HG03439 (cell line): ENCODE data around the gene SMIM24.

Source experiments
- ATAC-seq: cut with Tn5 transposase; IDR thresholded peaks from one replicate; pipeline ENCODE4 v1.9.1; 2021; ENCODE audit warnings: mild to moderate bottlenecking, moderate library complexity; ENCODE audit not compliant: unreplicated experiment

Gene SMIM24

DNA sequence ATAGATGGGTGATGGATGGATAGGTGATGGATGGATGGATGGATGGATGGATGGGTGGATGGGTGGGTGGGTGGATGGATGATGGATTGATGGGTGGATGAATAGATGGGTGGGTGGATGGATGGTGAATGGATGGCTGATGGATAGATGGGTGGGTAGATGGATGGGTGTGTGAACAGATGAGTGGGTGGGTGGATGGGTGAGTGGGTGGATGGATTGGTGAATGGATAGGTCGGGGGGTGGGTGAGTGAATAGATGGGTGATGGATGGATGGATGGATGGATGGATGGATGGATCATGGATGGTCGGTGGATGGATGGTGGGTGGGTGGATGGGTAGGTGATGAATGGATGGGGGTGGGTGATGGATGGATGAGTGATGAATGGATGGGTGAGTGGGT, 3.5 kb downstream of the SMIM24 start:
- no peak for ATAC-seq

DNA sequence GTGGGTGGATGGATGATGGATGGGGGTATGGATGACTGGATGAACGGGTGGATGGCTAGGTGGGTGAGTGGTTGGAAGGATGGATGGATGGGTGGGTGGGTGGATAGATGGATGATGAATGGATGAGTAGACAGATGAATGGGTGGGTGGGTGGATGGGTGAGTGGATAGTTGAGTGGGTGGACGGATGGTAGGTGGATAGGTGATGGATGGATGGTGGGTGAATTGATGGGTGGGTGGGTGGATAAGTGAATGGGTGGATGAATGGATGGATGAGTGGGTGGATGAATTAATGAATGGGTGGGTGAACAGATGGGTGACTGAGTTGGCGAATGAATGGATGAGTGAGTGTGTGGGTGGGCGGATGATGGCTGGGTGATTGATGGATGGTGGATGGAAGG, 4.9 kb downstream of the SMIM24 start:
- ATAC-seq, result no peak

DNA sequence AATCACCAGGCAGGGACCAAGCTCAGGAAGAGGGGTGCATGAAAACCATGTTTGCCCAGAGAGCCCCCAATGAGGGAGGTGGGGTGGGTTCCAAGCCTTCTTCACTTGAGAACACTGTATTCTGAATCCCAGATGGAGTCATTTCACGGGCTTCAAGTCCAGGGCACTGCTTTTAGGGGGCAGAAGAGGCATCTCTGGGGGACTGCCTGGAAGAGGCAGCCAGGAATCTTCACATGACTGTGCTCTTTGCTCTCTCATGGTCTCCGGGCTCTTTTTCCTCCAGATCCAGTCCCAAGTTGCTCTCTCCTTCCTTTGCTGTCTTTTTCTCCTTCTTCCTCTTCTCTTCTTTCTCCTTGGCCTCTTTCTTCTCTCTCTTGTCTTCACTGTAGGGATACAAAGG, 5.7 kb downstream of the SMIM24 start:
- no peak for ATAC-seq

GRCh38 chr19:3474010-3474409, 6.3 kb downstream of the SMIM24 start:
- no peak for ATAC-seq

DNA sequence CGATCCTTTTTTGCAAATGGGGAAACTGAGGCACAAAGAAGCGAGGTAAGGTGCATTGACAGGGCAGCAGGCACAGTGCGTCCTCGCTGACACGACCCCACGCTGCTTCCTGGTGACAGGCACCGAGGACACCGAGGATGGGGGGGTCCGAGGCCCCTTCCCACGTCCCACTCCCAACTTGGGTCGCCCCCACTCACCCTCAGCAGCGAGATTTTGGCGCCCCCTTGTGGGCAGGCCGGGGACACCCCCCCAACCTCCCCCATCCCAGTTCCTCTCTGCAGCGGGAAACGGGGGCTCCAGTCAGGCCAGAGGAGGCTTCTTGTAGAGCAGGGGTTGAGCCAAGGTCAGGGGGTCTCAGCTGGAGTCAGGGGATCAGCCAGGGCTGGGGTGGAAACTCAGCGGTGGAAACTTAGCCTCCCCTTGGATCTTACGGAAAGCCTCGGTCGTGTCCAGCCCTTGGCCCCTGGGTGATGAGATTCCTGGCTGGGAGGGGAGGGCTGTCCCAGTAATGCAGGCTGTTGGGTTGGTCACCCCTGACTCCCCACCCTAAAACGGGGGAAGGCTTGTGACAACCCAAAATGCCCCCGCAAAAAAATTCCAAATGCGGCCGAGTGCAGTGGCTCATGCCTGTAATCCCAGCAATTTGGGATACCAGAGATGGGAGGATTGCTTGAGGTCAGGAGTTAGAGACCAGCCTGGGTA, 8.2 kb downstream of the SMIM24 start:
- ATAC-seq, result no peak

- ATAC-seq, result no peak
Observed at GRCh38 chr19:3470500-3471128, 9.7 kb downstream of the SMIM24 start.

DNA sequence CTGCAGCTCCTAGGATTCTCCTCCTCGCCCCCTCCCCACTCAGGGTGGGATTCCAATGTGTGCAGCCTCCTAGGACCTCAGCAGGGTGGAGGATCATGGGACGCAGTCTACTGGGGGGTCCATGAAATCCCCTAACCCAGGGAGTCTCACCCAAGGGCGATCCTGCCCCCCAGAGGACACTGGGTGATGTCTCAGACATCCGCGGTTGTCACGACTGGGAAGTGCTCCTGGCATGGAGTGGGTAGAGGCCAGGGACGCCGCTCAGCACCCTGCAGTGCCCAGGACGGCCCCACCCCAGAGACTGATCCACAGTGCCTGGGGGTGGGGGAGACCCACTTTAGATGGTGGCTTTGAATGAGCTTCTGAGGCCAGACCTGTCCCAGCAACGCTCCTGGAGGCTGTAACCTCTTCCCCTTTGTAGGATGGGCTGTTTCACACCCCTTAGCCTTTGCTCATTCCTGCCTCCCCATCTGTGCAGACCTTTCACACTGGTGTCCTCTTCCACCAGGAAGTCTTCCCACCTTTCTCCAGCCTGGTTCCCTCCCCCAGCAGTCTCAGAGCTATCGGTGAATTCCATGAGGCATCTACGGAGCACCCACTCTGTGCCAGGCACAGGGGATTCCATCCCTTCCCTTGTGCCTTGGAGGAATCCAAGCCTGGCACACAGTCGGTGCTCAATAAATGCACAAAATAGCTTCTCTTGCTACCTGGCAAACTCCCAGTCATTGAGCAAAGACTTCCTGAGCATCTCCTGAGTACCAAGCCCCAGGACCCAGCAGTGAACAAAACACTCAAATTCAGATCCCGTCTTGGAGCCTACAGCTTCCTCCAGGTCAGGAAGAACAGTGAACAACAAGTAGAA, 10.5 kb downstream of the SMIM24 start:
- ATAC-seq, result no peak

DNA sequence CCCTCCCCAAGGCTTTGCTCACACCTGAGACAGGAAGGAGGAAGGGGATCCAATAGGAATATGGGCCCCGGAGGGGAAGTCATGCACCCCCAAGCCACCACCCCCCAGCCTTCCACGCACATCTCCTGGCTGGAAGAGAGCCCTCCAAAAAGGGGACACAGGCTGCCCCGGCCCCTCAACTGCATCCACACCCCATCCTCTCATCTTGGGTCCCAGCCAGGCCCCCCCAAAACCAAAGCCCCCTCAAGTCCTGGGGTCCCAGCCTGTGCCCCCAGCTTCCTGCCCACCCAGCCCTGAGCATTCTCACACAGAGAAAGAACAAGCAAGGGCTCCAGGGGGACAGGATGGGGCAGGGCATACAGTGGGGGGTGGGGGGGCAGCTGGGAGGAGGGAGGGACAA, 12.1 kb downstream of the SMIM24 start:
- no peak for ATAC-seq

- no peak for ATAC-seq
Observed at GRCh38 chr19:3467437-3468198, 12.7 kb downstream of the SMIM24 start.

DNA sequence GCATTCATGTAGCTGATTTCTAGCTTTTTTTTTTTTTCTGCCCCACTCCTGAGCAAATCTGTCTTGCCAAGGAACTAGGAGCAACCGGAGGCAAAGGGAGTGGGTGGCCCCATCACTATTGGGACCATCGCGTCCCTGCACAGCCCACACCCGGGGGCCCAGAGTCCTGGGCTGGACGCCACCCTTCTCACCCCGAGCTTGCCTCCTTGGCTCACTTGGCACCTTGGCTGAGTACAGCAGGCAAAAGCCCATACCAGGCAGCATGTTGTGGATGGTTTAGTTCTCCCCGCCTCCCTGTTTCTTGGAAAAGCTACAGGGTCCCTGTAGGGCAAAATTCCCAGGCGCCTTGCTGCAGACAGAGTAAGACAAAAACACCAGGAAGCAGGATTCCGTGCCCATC, 13.7 kb downstream of the SMIM24 start:
- no peak for ATAC-seq

DNA sequence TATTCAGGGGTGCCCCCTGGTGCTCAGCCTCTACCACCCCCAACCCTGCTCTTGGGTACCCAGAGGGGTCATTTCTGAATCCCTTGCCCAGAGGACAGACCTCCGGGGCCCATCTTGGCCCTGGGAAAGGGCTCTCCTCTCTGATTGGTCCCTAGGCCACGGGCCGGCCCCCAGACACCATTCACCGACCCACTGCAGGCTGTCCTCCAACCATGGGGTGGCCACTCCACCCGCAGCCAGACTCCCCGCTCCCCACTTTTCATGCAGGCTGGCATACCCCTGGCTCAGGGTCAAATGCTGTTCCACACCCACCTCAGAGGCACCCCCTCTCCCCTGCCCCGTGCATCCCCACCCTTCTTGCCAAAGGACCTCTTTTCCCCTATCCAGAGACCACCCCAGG, 14.8 kb downstream of the SMIM24 start:
- no peak for ATAC-seq

DNA sequence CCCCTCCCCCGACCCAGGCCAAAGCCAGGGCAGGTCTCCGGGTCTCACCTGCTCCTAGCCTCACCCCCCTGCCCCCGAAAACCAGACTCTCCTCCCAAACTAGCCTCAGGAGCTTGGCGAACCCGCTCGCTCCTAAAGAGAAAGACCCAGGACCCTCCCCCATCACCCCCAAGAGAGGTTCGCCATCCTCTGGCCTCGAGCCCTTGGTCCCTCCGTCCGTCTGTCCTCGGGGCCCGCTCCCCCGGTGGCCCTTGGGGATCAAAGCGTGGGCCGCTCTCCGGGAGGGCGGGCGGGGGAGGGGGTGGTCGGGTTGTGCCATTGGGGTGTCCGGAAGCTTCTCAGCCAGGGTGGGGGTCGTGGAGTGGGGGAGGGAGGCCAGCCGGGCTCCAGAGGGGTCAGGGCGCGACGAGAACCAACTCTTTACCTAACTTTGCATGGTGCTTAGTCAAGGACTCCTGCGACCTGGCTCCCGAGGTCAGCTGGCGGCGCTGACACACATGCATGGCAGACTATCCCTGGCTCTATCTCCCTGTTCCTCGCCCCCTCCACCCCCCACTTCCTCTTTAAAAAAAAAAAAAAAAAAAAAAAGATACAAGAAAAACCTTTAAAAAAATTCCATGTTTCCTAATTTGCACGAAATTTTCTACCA, 15.6 kb downstream of the SMIM24 start:
- ATAC-seq, result no peak

GRCh38 chr19:3463714-3464586, 16.4 kb downstream of the SMIM24 start:
- no peak for ATAC-seq

DNA sequence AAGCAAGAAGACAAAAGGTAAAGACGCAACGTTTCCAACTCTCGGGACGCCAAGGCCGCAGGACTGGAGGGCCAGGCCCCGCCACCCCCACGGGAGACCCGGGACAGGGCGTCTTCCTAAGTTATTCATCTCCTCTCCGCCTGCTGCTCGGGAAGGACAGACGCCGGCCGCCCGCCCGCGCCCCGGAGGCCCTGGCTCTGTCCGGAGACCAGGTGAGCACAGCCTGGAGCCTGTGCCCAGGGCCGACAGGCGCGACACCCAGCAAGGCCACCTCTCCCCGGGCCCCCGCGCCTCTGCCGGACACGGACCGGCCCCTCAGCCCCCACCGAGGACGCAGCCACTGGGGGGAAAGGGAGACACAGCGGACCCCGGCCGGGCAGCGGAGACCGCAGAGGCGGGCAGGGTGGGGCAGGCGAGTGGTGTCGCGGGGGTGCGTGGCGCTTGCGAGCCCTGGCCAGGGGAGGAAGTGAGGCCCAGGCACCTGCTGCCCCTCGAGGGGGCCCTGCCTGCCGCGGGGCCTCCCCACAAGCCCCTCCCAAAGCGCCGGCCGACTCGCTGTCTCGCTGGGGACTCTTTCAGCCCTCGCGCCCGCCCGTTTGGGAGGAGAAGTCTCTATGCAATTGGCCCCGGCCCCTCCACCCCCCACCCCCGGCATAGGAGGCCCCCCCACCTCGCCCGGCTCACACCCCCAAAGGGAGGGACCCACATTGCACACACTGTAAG, 17.2 kb downstream of the SMIM24 start:
- ATAC-seq, result no peak

- ATAC-seq, result no peak
Observed at GRCh38 chr19:3459965-3460582, 20.3 kb downstream of the SMIM24 start.

GRCh38 chr19:3459089-3459881, 21.0 kb downstream of the SMIM24 start:
- ATAC-seq, result no peak

DNA sequence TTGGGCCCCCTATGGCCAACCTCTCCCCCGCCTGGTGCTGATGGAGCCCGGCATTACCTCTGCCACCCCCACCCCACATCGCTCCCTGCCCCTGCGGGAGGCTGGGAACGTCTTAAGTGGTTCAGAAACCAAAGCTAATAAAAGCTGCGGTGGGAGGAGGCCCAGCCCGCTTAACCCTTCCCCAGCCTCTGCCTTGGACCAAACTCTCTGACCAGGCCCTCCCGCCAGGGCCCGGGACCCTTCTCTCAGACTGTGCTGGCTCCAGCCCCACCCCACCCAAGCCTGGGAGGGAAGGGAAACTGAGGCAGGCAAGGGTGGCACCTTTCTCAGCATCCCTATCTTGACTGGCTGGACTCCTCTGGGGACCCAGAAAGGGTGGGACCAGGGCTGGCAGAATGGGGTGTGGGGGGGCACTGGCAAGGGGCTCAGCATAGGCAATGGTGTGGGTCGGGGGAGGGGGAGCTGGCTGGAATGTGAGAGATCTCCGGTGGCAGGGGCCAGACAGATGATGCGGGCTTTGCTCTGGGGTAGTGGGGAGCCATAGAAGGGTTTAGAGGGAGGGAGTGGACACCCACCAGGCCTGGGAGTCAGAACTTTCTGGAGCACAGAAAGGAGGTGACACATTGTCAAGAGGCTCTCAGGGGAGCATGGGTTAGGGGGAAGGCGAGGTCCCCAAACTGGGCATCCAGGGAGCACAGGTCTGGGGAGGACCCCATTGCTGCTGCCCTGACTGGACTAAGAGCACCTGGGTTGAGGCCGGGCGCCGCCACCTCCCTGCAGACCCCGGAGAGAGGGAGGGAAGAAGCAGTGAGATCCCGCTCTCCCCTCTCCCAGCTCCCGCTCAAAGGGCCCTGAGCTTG, 21.9 kb downstream of the SMIM24 start:
- no peak for ATAC-seq
